ENCODE data around the gene TMEM221. TPM values are rescaled to one million over a fixed set of nuclear protein-coding genes. Genes with fewer than 3 reads are reported as not detected.

The TMEM221 gene
- total and polyA plus RNA-seq, 2 donors (not counting 3 experiments of a cell fraction or from before 2014, with no cell fraction given) = 0.08 TPM; not detected in 1

DNA sequence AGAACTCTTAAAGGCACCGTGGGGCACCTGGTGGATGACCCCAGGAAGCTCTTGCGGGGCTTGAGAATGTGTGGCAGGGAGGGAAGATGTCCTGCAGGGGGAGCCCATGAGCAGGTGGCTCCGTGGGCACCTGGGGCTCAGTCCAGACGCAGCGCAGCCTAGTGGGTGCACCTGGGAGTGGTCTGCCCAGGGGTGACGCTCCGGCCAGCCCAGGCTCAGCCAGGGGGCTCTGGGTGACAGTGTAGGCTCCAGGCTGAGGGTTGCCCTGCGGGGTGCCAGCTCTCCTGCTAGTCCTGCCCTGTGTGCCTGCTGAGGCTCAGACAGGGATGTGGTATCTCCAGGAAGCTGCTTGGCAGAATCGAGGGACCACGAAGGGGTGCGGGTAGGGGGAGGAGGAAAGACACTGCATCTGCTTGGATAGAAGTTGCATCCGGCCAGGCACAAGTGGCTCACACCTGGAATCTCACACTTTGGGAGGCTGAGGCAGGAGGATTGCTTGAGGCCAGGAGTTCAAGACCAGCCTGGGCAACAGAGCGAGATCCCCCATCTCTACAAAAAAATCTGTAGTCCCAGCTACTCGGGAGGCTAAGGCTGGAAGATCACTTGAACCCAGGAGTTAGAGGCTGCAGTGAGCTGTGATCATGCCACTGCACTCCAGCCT is 48.0 kb upstream of the TMEM221 start:
- Histone ChIP-seq H3K27me3 (ENCODE audit: control insufficient read depth in 2 of 2, insufficient read depth in 2 of 2, low read length in 2 of 2) (no peaks in the 10 kb centered on the region), H3K4me2 (ENCODE audit: insufficient read depth, low read length) (no peak overlapping the region), H3K9me3 (replicated peaks; ENCODE audit: control insufficient read depth, insufficient read depth, low read length) (no peaks in the 10 kb centered on the region), H3K9me1 (replicated peaks; ENCODE audit: control insufficient read depth, extremely low read depth, insufficient read depth, low read length) (no peaks in the 10 kb centered on the region), H3K79me2 (ENCODE audit: control insufficient read depth, insufficient read depth, low read length) (no peaks in the 10 kb centered on the region), H4K20me1 (replicated peaks; ENCODE audit: control insufficient read depth, extremely low read depth, insufficient read depth, low read length) (no peaks in the 10 kb centered on the region), H3K4me1 (ENCODE audit: control insufficient read depth, extremely low read depth, insufficient read depth, low read length) (peaks cover 12% of the 10 kb centered on the region), H2AFZ (ENCODE audit: low read depth, low read length) (no peak overlapping the region), H3K27ac (ENCODE audit: insufficient read depth, low read depth, low read length) (no peak overlapping the region), H3K36me3 (ENCODE audit: control insufficient read depth in 2 of 2, extremely low read depth in 1 of 2, insufficient read depth in 2 of 2, low read length in 2 of 2) (peaks cover 0 to 3% of the 10 kb centered on the region in 2 experiments), H3K9ac (replicated peaks; ENCODE audit: extremely low read depth, insufficient read depth, low read length) (no peak overlapping the region), H3K4me3 (replicated peaks in 1 of 3; ENCODE audit: insufficient read depth in 1 of 3, low read depth in 1 of 3, low read length in 3 of 3) (no peak overlapping the region)
- DNase-seq (ENCODE audit: low read depth, low spot score) (peak; percentile 81), FAIRE-seq (peak; percentile 78)
- intact Hi-C loops (cut with micrococcal nuclease) (no loop called here), dilution Hi-C loops (cut with MboI; ENCODE audit: extremely low pct_ligation_motif_present, low sequenced_read_pairs) (no loop called here)
- POLR2A ChIA-PET = interaction anchor here (0.6 kb wide), 1 partner anchor 58 kb away, joined by 6 read pairs; no protein-coding TSS in a partner anchor
- no TSS peak for BruUV-seq (replicated peaks)
- CTCF ChIA-PET = interaction anchor here (0.6 to 4.3 kb wide), 44 partner anchors 11 to 436 kb away, joined by 3 to 67 read pairs (median 5); partner anchors contain the start of genes CCDC124, MVB12A, PGLS and RPL18A
- no peak for TF ChIP-seq POLR2AphosphoS5 (IDR thresholded peaks at IDR 0.05; ENCODE audit: insufficient read depth, low read depth, low read length)
- TF ChIP-seq, protein P1, sequence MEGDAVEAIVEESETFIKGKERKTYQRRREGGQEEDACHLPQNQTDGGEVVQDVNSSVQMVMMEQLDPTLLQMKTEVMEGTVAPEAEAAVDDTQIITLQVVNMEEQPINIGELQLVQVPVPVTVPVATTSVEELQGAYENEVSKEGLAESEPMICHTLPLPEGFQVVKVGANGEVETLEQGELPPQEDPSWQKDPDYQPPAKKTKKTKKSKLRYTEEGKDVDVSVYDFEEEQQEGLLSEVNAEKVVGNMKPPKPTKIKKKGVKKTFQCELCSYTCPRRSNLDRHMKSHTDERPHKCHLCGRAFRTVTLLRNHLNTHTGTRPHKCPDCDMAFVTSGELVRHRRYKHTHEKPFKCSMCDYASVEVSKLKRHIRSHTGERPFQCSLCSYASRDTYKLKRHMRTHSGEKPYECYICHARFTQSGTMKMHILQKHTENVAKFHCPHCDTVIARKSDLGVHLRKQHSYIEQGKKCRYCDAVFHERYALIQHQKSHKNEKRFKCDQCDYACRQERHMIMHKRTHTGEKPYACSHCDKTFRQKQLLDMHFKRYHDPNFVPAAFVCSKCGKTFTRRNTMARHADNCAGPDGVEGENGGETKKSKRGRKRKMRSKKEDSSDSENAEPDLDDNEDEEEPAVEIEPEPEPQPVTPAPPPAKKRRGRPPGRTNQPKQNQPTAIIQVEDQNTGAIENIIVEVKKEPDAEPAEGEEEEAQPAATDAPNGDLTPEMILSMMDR (IDR thresholded peaks at IDR 0.05; ENCODE audit: extremely low read depth in 1 of 2, insufficient read depth in 1 of 2, low read depth in 1 of 2, low read length in 2 of 2) = peak; percentile 99
- TF ChIP-seq MYC (IDR thresholded peaks at IDR 0.05; ENCODE audit: low read depth, low read length) = peak; percentile 17

All from endothelial cell of umbilical vein (primary cell).